Endometrium (tissue), 2 donors: ENCODE data around the gene RBFOX1.

Source experiments
- FAIRE-seq: peaks from 2 replicates; lab custom pipeline; 2012; peaks lifted over from hg19 to GRCh38; lab: Jason Lieb, UNC
- donor health status: control.
- donor health status: control.

RBFOX1 gene

GRCh38 chr16:7334801-7335560, 2.3 kb downstream of the RBFOX1 start:
- no peak for FAIRE-seq

GRCh38 chr16:7335991-7336634, 3.5 kb downstream of the RBFOX1 start:
- no peak for FAIRE-seq

- no peak for FAIRE-seq
Observed at GRCh38 chr16:7336742-7337141, 4.1 kb downstream of the RBFOX1 start.

GRCh38 chr16:7338826-7339225, 6.2 kb downstream of the RBFOX1 start:
- no peak for FAIRE-seq

- FAIRE-seq, result no peak
Observed at GRCh38 chr16:7339700-7340099, 7.1 kb downstream of the RBFOX1 start.

GRCh38 chr16:7340938-7341337, 8.3 kb downstream of the RBFOX1 start:
- no peak for FAIRE-seq

GRCh38 chr16:7342598-7342997, 10.0 kb downstream of the RBFOX1 start:
- no peak for FAIRE-seq

GRCh38 chr16:7343243-7343642, 10.6 kb downstream of the RBFOX1 start:
- no peak for FAIRE-seq

- no peak for FAIRE-seq
Observed at GRCh38 chr16:7344830-7345780, 12.5 kb downstream of the RBFOX1 start.

- FAIRE-seq, result no peak
Observed at GRCh38 chr16:7350806-7351205, 18.2 kb downstream of the RBFOX1 start.

GRCh38 chr16:7351610-7352510, 19.2 kb downstream of the RBFOX1 start:
- FAIRE-seq, result no peak

GRCh38 chr16:7355758-7356157, 23.1 kb downstream of the RBFOX1 start:
- no peak for FAIRE-seq

GRCh38 chr16:7361416-7362129, 28.9 kb downstream of the RBFOX1 start:
- no peak for FAIRE-seq

GRCh38 chr16:7362231-7362630, 29.6 kb downstream of the RBFOX1 start:
- no peak for FAIRE-seq

GRCh38 chr16:7363422-7364417, 31.1 kb downstream of the RBFOX1 start:
- no peak for FAIRE-seq

GRCh38 chr16:7366041-7366440, 33.4 kb downstream of the RBFOX1 start:
- no peak for FAIRE-seq

- no peak for FAIRE-seq
Observed at GRCh38 chr16:7366993-7367880, 34.6 kb downstream of the RBFOX1 start.

GRCh38 chr16:7369204-7369603, 36.6 kb downstream of the RBFOX1 start:
- FAIRE-seq, result no peak

GRCh38 chr16:7372095-7372494, 39.5 kb downstream of the RBFOX1 start:
- FAIRE-seq, result no peak
